Tibial nerve (tissue), 4 donors: Measurements from ENCODE around the gene FAM222A. TPM values are rescaled to one million over a fixed set of nuclear protein-coding genes. Genes with fewer than 3 reads are reported as not detected.

Experiments used
- DNase-seq, 2 donors: peaks; one replicate each; pipeline ENCODE4 v3.0.0-alpha.2; 2019; ENCODE audit warnings: low spot score in 2 of 2
- H3K27ac ChIP-seq, 4 donors: fragments of 200-600 bp; sonication (generic) in 3 of 4; one replicate each; pipeline ENCODE4 v1.5.1; 2017 to 2019; ENCODE audit warnings: mild to moderate bottlenecking in 1 of 4
- H3K27me3 ChIP-seq, 2 donors: fragments of 200-600 bp; sonication (generic) in 1 of 2; one replicate each; pipeline versions ENCODE4 v1.5.1 to v1.6.0; 2017 to 2019
- H3K36me3 ChIP-seq, 3 donors: fragments of 200-600 bp; sonication (generic); one replicate each; pipeline ENCODE4 v1.5.1; 2018 to 2019
- H3K4me1 ChIP-seq, 4 donors: fragments of 200-600 bp; sonication (generic) in 3 of 4; one replicate each; pipeline ENCODE4 v1.5.1; 2017 to 2019
- H3K4me3 ChIP-seq, 4 donors: fragments of 200-600 bp; sonication (generic) in 3 of 4; one replicate each; pipeline ENCODE4 v1.5.1; 2017 to 2019; ENCODE audit warnings: mild to moderate bottlenecking in 1 of 4, moderate library complexity in 1 of 4
- H3K9me3 ChIP-seq, 4 donors: fragments of 200-600 bp; sonication (generic) in 3 of 4; one replicate each; pipeline ENCODE4 v1.5.1; 2017 to 2019
- CTCF ChIP-seq, 5 experiments: fragments of 200-600 bp in 3 of 5; fragments of 450-650 bp in 2 of 5; sonication (generic) in 3 of 5; IDR thresholded peaks; one replicate each; pipeline ENCODE4 v1.5.1; 2016 to 2019; ENCODE audit warnings: antibody characterized with exemption in 5 of 5, mild to moderate bottlenecking in 3 of 5, moderate library complexity in 2 of 5
- EP300 ChIP-seq, 2 donors: sonication (generic); formaldehyde crosslinking; IDR thresholded peaks; one replicate each; pipeline ENCODE4 v1.6.1; 2017; ENCODE audit warnings: antibody characterized with exemption in 2 of 2, mild to moderate bottlenecking in 1 of 2
- POLR2A ChIP-seq, 2 donors: fragments of 450-650 bp; IDR thresholded peaks; one replicate each; pipeline ENCODE4 v1.6.1; 2017; ENCODE audit warnings: antibody characterized with exemption in 2 of 2, mild to moderate bottlenecking in 2 of 2, moderate library complexity in 2 of 2
- WGBS, 2 donors: methylation state at CpG; one replicate each; pipeline ENCODE4 v1.1.5; 2018; 5-methylcytosine and 5-hydroxymethylcytosine counted together
- total RNA-seq, 4 donors: library from RNA; depleted of rRNA; stranded (reverse); fragments of >200 nt; gene quantifications; one replicate each; pipeline ENCODE4 v1.1.0, GENCODE V29; 2016

The FAM222A gene
- total RNA-seq, 4 donors from 2014 or later, result 1.3 to 3.3 (median 1.9) TPM

- peak in 1 of 2 donors; percentile 4 for DNase-seq
- H3K36me3 ChIP-seq, result peaks cover 0 to 4% (median 0%) of the 10 kb centered on the region in 3 donors
- H3K27ac ChIP-seq, result no peak overlapping the region
- 63 to 69% methylated on average over 14 to 15 of the region's 15 CpGs for WGBS, 2 donors
- peaks cover 0 to 4% of the 10 kb centered on the region in 2 donors for H3K27me3 ChIP-seq
- H3K4me3 ChIP-seq, result no peak overlapping the region
- H3K4me1 ChIP-seq, result peaks cover 0 to 28% (median 4%) of the 10 kb centered on the region in 4 donors
- H3K9me3 ChIP-seq, result peaks cover 0 to 27% (median 0%) of the 10 kb centered on the region in 4 donors
- TF ChIP-seq EP300 (IDR thresholded peaks at IDR 0.05), result no peak
- TF ChIP-seq CTCF (IDR thresholded peaks at IDR 0.05), result no peak
- no peak for TF ChIP-seq POLR2A (IDR thresholded peaks at IDR 0.05)
These were observed 45.1 kb downstream of the FAM222A start for GRCh38 chr12:109758426-109759420.

GRCh38 chr12:109759595-109759994 is 46.0 kb downstream of the FAM222A start:
- 62 to 72% methylated on average over 13 of the region's 13 CpGs for WGBS, 2 donors
- TF ChIP-seq CTCF (IDR thresholded peaks at IDR 0.05) (no peak), EP300 (IDR thresholded peaks at IDR 0.05) (no peak)
- H3K4me3 ChIP-seq, result no peak overlapping the region
- H3K4me1 ChIP-seq, result peaks cover 0 to 28% (median 4%) of the 10 kb centered on the region in 4 donors
- H3K9me3 ChIP-seq, result peaks cover 0 to 28% (median 0%) of the 10 kb centered on the region in 4 donors
- peaks cover 0 to 4% of the 10 kb centered on the region in 2 donors for H3K27me3 ChIP-seq
- H3K27ac ChIP-seq, result peak overlapping the region in 1 of 4 donors; percentile 48
- peaks cover 0 to 4% (median 0%) of the 10 kb centered on the region in 3 donors for H3K36me3 ChIP-seq
- DNase-seq, result peak in 1 of 2 donors; percentile 2

GRCh38 chr12:109760031-109760929 is 46.7 kb downstream of the FAM222A start:
- WGBS, 2 donors, result 57 to 62% methylated on average over 18 of the region's 18 CpGs
- H3K27me3 ChIP-seq, result peaks cover 0 to 4% of the 10 kb centered on the region in 2 donors
- peak overlapping the region in 1 of 4 donors; percentile 48 for H3K27ac ChIP-seq
- DNase-seq, result peak in 1 of 2 donors; percentile 9
- peak in 1 of 2 donors; percentile 39 for TF ChIP-seq EP300 (IDR thresholded peaks at IDR 0.05)
- TF ChIP-seq CTCF (IDR thresholded peaks at IDR 0.05), result no peak
- no peak for TF ChIP-seq POLR2A (IDR thresholded peaks at IDR 0.05)
- peaks cover 0 to 4% (median 0%) of the 10 kb centered on the region in 3 donors for H3K36me3 ChIP-seq
- peaks cover 0 to 28% (median 4%) of the 10 kb centered on the region in 4 donors for H3K4me1 ChIP-seq
- peaks cover 0 to 28% (median 0%) of the 10 kb centered on the region in 4 donors for H3K9me3 ChIP-seq
- no peak overlapping the region for H3K4me3 ChIP-seq

- H3K9me3 ChIP-seq, result peaks cover 0 to 23% (median 0%) of the 10 kb centered on the region in 4 donors
- H3K4me3 ChIP-seq, result no peak overlapping the region
- TF ChIP-seq POLR2A (IDR thresholded peaks at IDR 0.05), result no peak
- no peak for TF ChIP-seq CTCF (IDR thresholded peaks at IDR 0.05)
- TF ChIP-seq EP300 (IDR thresholded peaks at IDR 0.05), result no peak
- H3K27ac ChIP-seq, result no peak overlapping the region
- H3K4me1 ChIP-seq, result peaks cover 0 to 28% (median 4%) of the 10 kb centered on the region in 4 donors
- peaks cover 0 to 4% of the 10 kb centered on the region in 2 donors for H3K27me3 ChIP-seq
- peaks cover 0 to 4% (median 0%) of the 10 kb centered on the region in 3 donors for H3K36me3 ChIP-seq
- no peak for DNase-seq
- WGBS, 2 donors, result 58 to 60% methylated on average over 10 to 13 of the region's 16 CpGs
These were observed 47.6 kb downstream of the FAM222A start for GRCh38 chr12:109760930-109761921.
